Measurements from ENCODE around the gene MRPL40.

The MRPL40 gene

GRCh38 chr22:19432133-19432851 lies at the start of gene MRPL40:
MRPL40 (plus strand) TSS chr22:19432545; CDS start chr22:19432555, 10 bp downstream.
- DNase-seq, result peak; percentile 92 to 94

- no peak for DNase-seq
Observed at GRCh38 chr22:19383292-19383691, 49.1 kb upstream of the MRPL40 start.

- no peak for DNase-seq
Observed at GRCh38 chr22:19385221-19385906, 47.0 kb upstream of the MRPL40 start.

GRCh38 chr22:19386248-19386647 lies 46.1 kb upstream of the MRPL40 start:
- DNase-seq, result no peak

- no peak for DNase-seq
Observed at GRCh38 chr22:19387038-19387437, 45.3 kb upstream of the MRPL40 start.

- DNase-seq, result no peak
Observed at GRCh38 chr22:19387575-19387974, 44.8 kb upstream of the MRPL40 start.

GRCh38 chr22:19393704-19394103 lies 38.6 kb upstream of the MRPL40 start:
- no peak for DNase-seq

GRCh38 chr22:19394274-19395050 lies 37.9 kb upstream of the MRPL40 start:
- no peak for DNase-seq

GRCh38 chr22:19395276-19395675 lies 37.1 kb upstream of the MRPL40 start:
- DNase-seq, result no peak

- no peak for DNase-seq
Observed at GRCh38 chr22:19396561-19396933, 35.8 kb upstream of the MRPL40 start.

GRCh38 chr22:19396934-19397733 lies 35.2 kb upstream of the MRPL40 start:
- DNase-seq, result no peak

GRCh38 chr22:19397734-19398104 lies 34.6 kb upstream of the MRPL40 start:
- DNase-seq, result no peak

- DNase-seq, result no peak
Observed at GRCh38 chr22:19398206-19398605, 34.1 kb upstream of the MRPL40 start.

- no peak for DNase-seq
Observed at GRCh38 chr22:19398652-19399051, 33.7 kb upstream of the MRPL40 start.

- no peak for DNase-seq
Observed at GRCh38 chr22:19400881-19401280, 31.5 kb upstream of the MRPL40 start.

- no peak for DNase-seq
Observed at GRCh38 chr22:19401483-19401882, 30.9 kb upstream of the MRPL40 start.

GRCh38 chr22:19402642-19403191 lies 29.6 kb upstream of the MRPL40 start:
- DNase-seq, result no peak

- no peak for DNase-seq
Observed at GRCh38 chr22:19404676-19405075, 27.7 kb upstream of the MRPL40 start.

- DNase-seq, result no peak
Observed at GRCh38 chr22:19405133-19405532, 27.2 kb upstream of the MRPL40 start.

- DNase-seq, result no peak
Observed at GRCh38 chr22:19405652-19406051, 26.7 kb upstream of the MRPL40 start.

- DNase-seq, result no peak
Observed at GRCh38 chr22:19406281-19406811, 26.0 kb upstream of the MRPL40 start.

- DNase-seq, result no peak
Observed at GRCh38 chr22:19406846-19407245, 25.5 kb upstream of the MRPL40 start.
